Measurements from ENCODE around the gene TREH. TPM values are rescaled to one million over a fixed set of nuclear protein-coding genes. Genes with fewer than 3 reads are reported as not detected.

The TREH gene
- total and polyA plus RNA-seq, 7 donors, result 0.46 to 1.4 (median 1.2) TPM; not detected in 4

- peak overlapping the region in 2 of 4 donors; percentile 62 to 64 for H3K27ac ChIP-seq
- H3K9me3 ChIP-seq, result no peaks in the 10 kb centered on the region
- H3K36me3 ChIP-seq, result peaks cover 0 to 29% (median 12%) of the 10 kb centered on the region in 4 donors
- H3K4me3 ChIP-seq, result no peak overlapping the region
- H3K27me3 ChIP-seq, result no peaks in the 10 kb centered on the region
- H3K4me1 ChIP-seq, result peaks cover 0 to 18% (median 12%) of the 10 kb centered on the region in 4 donors
- intact Hi-C loops (cut with DNase I), result loop anchor here (1.0 to 2.0 kb wide), 2 partner anchors 26 to 49 kb away; no protein-coding TSS in a partner anchor
- 55 to 76% methylated on average over 14 of the region's 14 CpGs for WGBS, 2 donors
- DNase-seq, result no peak
- TF ChIP-seq POLR2A (IDR thresholded peaks at IDR 0.05), result no peak
Observed at GRCh38 chr11:118659953-118660680, 19.3 kb downstream of the TREH start.

GRCh38 chr11:118659314-118659952 is 20.0 kb downstream of the TREH start:
- Histone ChIP-seq H3K4me1 (peaks cover 0 to 18% (median 12%) of the 10 kb centered on the region in 4 donors), H3K27ac (peak overlapping the region; percentile 30 to 64 (median 54)), H3K4me3 (peak overlapping the region in 1 of 4 donors; percentile 3), H3K27me3 (no peaks in the 10 kb centered on the region), H3K9me3 (no peaks in the 10 kb centered on the region), H3K36me3 (peaks cover 0 to 34% (median 13%) of the 10 kb centered on the region in 4 donors)
- intact Hi-C loops (cut with DNase I), result loop anchor here (1.0 to 2.0 kb wide), 2 partner anchors 25 to 49 kb away; no protein-coding TSS in a partner anchor
- peak; percentile 96 for DNase-seq
- TF ChIP-seq EP300 (IDR thresholded peaks at IDR 0.05) (no peak), CTCF (IDR thresholded peaks at IDR 0.05) (peak; percentile 87 to 99 (median 93)), POLR2A (IDR thresholded peaks at IDR 0.05) (no peak), POLR2AphosphoS5 (IDR thresholded peaks at IDR 0.05) (peak in 2 of 4 donors; percentile 37 to 48)
- 5 to 16% methylated on average over 26 of the region's 26 CpGs for WGBS, 2 donors

DNA sequence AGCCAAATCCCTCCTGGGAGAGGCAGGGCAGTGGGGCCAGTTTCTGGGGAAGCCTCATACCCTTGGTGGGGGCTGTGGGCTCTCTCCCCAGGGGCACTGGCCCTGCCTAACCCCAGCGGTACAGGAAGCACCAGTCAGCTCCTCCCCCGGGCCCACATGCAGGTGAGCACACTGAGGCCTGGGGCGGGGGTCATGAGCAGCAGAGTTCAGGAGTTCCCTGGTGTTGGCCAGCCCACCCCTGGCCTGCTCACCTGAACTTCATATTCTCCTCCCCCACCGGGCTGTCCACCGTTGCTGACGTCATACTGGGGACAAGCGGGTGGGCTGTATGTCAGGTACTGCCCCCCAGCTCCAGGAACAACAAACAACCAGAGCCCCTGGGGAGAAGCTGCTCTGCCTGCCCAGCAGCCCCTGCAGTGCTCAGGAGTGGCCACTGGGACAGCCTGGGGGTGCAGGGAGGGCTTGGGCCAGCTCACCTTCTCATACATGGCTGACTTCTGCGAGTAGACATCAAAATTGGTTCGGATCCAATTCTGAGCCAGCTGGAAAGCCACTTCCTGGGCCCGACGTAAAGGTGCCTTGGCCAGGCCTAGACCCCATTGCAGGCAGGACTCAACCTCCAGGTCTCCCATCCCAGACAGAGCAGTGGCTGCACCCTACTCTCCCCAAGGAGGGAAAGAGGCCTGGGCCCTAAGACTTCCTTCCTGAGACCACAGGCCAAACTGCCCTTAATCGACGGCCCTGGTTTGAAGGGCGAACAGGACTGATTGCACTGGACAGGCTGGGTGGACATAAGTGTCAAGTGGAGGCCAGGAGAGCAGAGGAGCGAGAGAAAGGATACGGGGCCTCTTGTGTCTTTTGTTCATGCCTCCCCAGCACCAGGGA is 20.8 kb downstream of the TREH start:
- peaks cover 0 to 18% (median 12%) of the 10 kb centered on the region in 4 donors for H3K4me1 ChIP-seq
- H3K36me3 ChIP-seq, result peaks cover 0 to 42% (median 16%) of the 10 kb centered on the region in 4 donors
- no peaks in the 10 kb centered on the region for H3K9me3 ChIP-seq
- TF ChIP-seq POLR2AphosphoS5 (IDR thresholded peaks at IDR 0.05), result no peak
- TF ChIP-seq POLR2A (IDR thresholded peaks at IDR 0.05), result no peak
- TF ChIP-seq CTCF (IDR thresholded peaks at IDR 0.05), result no peak
- TF ChIP-seq EP300 (IDR thresholded peaks at IDR 0.05), result no peak
- DNase-seq, result no peak
- intact Hi-C loops (cut with DNase I), result loop anchor here (1.0 to 2.0 kb wide), 2 partner anchors 24 to 48 kb away; no protein-coding TSS in a partner anchor
- WGBS, 2 donors, result 46 to 61% methylated on average over 16 of the region's 16 CpGs
- H3K27ac ChIP-seq, result peak overlapping the region; percentile 30 to 64 (median 54)
- no peaks in the 10 kb centered on the region for H3K27me3 ChIP-seq
- no peak overlapping the region for H3K4me3 ChIP-seq

- no peak for DNase-seq
- Histone ChIP-seq H3K9me3 (no peaks in the 10 kb centered on the region), H3K27ac (peak overlapping the region in 1 of 4 donors; percentile 64), H3K4me3 (no peak overlapping the region), H3K4me1 (peaks cover 0 to 18% (median 12%) of the 10 kb centered on the region in 4 donors), H3K36me3 (peaks cover 0 to 50% (median 22%) of the 10 kb centered on the region in 4 donors), H3K27me3 (no peaks in the 10 kb centered on the region)
- TF ChIP-seq POLR2AphosphoS5 (IDR thresholded peaks at IDR 0.05) (no peak), EP300 (IDR thresholded peaks at IDR 0.05) (no peak), POLR2A (IDR thresholded peaks at IDR 0.05) (no peak), CTCF (IDR thresholded peaks at IDR 0.05) (no peak)
- intact Hi-C loops (cut with DNase I), result loop anchor here (2.0 kb wide), 1 partner anchor 47 kb away; no protein-coding TSS in a partner anchor
- 84 to 85% methylated on average over 16 of the region's 16 CpGs for WGBS, 2 donors
Observed at GRCh38 chr11:118657709-118658428, 21.6 kb downstream of the TREH start.

Data from sigmoid colon (tissue), 7 donors.